Dedifferentiated amniotic fluid mesenchymal stem cell (primary cell): ENCODE measurements around the gene KRTCAP2.
"Not testable (repeated sequence)": the region's sequence is repeated elsewhere in the genome, so short reads cannot be mapped to it uniquely, and the experiment has no call there.

Source experiments
- DNase-seq: peaks from one replicate; pipeline ENCODE4 v3.0.0-alpha.2; 2016; ENCODE audit errors: extremely low spot score

Gene KRTCAP2

GRCh38 chr1:155199792-155200191, 26.7 kb upstream of the KRTCAP2 start:
- no peak for DNase-seq

GRCh38 chr1:155198547-155198906, 25.4 kb upstream of the KRTCAP2 start:
- DNase-seq = no peak

- no peak for DNase-seq
These were observed 24.9 kb upstream of the KRTCAP2 start for GRCh38 chr1:155197901-155198546.

- DNase-seq = no peak
These were observed 24.0 kb upstream of the KRTCAP2 start for GRCh38 chr1:155196893-155197638.

- no peak for DNase-seq
These were observed 23.2 kb upstream of the KRTCAP2 start for GRCh38 chr1:155196103-155196892.

- no peak for DNase-seq
These were observed 22.3 kb upstream of the KRTCAP2 start for GRCh38 chr1:155195201-155196102.

- DNase-seq = not testable (repeated sequence)
These were observed 20.8 kb upstream of the KRTCAP2 start for GRCh38 chr1:155193991-155194240.

- peak; percentile 81 for DNase-seq
These were observed 20.3 kb upstream of the KRTCAP2 start for GRCh38 chr1:155193275-155193990.

- DNase-seq = no peak
These were observed 19.5 kb upstream of the KRTCAP2 start for GRCh38 chr1:155192346-155193274.

- DNase-seq = no peak
These were observed 18.8 kb upstream of the KRTCAP2 start for GRCh38 chr1:155191904-155192303.

GRCh38 chr1:155189926-155190325, 16.8 kb upstream of the KRTCAP2 start:
- not testable (repeated sequence) for DNase-seq

- no peak for DNase-seq
These were observed 15.2 kb upstream of the KRTCAP2 start for GRCh38 chr1:155188268-155188667.

GRCh38 chr1:155187456-155187891, 14.4 kb upstream of the KRTCAP2 start:
- DNase-seq = no peak

GRCh38 chr1:155186794-155187455, 13.8 kb upstream of the KRTCAP2 start:
- no peak for DNase-seq

GRCh38 chr1:155186067-155186793, 13.1 kb upstream of the KRTCAP2 start:
- no peak for DNase-seq

- no peak for DNase-seq
These were observed 12.6 kb upstream of the KRTCAP2 start for GRCh38 chr1:155185783-155186066.

- no peak for DNase-seq
These were observed 12.0 kb upstream of the KRTCAP2 start for GRCh38 chr1:155184835-155185782.

- DNase-seq = no peak
These were observed 11.3 kb upstream of the KRTCAP2 start for GRCh38 chr1:155184351-155184811.
